Lower leg skin (tissue), 3 donors: ENCODE data around the gene UPB1.

Experiments
- CTCF ChIP-seq, 3 donors: fragments of 450-650 bp; IDR thresholded peaks; one replicate each; pipeline ENCODE4 v1.5.1; 2016; ENCODE audit warnings: antibody characterized with exemption in 3 of 3, mild to moderate bottlenecking in 3 of 3, moderate library complexity in 2 of 3
- POLR2A ChIP-seq, 2 donors: fragments of 450-650 bp; IDR thresholded peaks; one replicate each; pipeline ENCODE4 v1.6.1; 2016 to 2017; ENCODE audit warnings: antibody characterized with exemption in 2 of 2, mild to moderate bottlenecking in 1 of 2, moderate library complexity in 1 of 2

GRCh38 chr22:24459911-24460310 lies 35.2 kb upstream of the UPB1 start:
- TF ChIP-seq POLR2A (IDR thresholded peaks at IDR 0.05), result no peak
- no peak for TF ChIP-seq CTCF (IDR thresholded peaks at IDR 0.05)
